Measurements from ENCODE around the gene DNAJB13. TPM values are rescaled to one million over a fixed set of nuclear protein-coding genes. Genes with fewer than 3 reads are reported as not detected.

DNAJB13 gene
- total and polyA plus RNA-seq, 9 donors: 0.36 to 23.3 (median 2.1) TPM; not detected in 2

DNA sequence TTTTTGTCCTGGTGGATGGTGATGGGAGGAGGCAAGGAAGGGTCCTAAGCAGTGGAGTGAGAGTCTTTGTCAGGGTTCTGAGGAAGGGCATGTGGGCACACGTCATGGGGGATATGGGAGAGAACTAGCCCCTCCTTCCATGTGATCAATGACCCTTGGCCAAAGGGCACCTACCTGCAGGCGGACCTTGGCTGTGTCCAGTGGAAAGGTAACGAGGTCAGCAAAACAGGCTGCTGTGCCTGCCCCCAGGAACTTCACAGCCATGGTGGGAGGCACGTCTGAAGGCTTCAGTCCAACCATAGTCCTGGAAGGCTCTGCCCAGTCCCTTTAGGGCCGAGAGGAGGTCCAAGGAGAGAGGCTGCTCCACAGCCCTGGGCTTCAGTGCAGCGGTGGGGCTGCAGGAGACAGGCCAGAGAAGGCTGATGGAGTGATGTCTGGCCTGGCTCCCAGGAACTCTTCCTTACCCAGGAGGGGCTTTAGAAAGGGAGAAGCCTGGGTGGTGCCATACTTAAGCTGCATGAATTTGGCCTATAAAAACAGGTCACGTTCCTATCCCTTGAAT is 56.0 kb downstream of the DNAJB13 start:
- no peak overlapping the region for H3K27ac ChIP-seq
- no peak for DNase-seq
- H3K9me3 ChIP-seq: no peaks in the 10 kb centered on the region
- 71 to 82% (median 76%) methylated on average over 7 of the region's 7 CpGs for WGBS, 3 donors
- no peaks in the 10 kb centered on the region for H3K36me3 ChIP-seq
- H3K4me1 ChIP-seq (ENCODE audit: insufficient read depth): no peaks in the 10 kb centered on the region
- no peaks in the 10 kb centered on the region for H3K27me3 ChIP-seq
- no peak overlapping the region for H3K4me3 ChIP-seq
- intact Hi-C loops (cut with DNase I): no loop called here
- TF ChIP-seq, protein P1, sequence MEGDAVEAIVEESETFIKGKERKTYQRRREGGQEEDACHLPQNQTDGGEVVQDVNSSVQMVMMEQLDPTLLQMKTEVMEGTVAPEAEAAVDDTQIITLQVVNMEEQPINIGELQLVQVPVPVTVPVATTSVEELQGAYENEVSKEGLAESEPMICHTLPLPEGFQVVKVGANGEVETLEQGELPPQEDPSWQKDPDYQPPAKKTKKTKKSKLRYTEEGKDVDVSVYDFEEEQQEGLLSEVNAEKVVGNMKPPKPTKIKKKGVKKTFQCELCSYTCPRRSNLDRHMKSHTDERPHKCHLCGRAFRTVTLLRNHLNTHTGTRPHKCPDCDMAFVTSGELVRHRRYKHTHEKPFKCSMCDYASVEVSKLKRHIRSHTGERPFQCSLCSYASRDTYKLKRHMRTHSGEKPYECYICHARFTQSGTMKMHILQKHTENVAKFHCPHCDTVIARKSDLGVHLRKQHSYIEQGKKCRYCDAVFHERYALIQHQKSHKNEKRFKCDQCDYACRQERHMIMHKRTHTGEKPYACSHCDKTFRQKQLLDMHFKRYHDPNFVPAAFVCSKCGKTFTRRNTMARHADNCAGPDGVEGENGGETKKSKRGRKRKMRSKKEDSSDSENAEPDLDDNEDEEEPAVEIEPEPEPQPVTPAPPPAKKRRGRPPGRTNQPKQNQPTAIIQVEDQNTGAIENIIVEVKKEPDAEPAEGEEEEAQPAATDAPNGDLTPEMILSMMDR (IDR thresholded peaks at IDR 0.05): no peak
- TF ChIP-seq EP300 (IDR thresholded peaks at IDR 0.05) (no peak), POLR2A (IDR thresholded peaks at IDR 0.05) (no peak)

DNA sequence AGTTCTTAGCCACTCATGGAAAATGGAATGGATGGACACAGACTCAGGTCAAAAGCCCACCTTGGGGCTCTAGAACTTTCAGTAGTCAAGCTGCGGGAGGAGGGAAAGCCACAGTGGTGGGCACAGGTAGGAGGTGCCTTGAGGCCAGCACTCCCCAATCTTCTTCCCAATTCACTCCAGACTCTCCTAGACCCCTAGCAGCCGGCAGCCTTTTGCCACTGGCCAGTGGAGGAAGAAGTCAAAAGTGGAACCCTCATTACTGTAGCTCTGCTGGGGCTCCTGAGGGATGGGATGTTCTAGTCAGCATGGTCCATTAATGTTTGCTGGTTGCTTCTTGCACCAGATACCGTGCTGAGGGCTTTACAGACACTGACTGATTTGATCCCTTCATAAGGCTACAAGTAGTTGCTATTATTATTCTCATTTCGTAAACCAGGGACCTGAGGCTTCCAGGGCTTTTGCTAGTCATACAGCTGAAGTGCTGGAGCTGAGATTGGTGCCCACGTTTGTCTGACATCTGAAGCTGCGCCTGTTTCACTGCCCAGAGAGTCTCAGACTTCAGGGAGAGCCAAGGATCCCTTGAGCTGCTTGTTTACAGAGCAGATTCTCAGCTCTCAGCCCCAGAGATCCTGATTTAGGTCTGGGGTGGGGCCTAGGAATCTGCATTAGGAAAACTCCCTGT is 57.0 kb downstream of the DNAJB13 start:
- intact Hi-C loops (cut with DNase I): no loop called here
- Histone ChIP-seq H3K36me3 (no peaks in the 10 kb centered on the region), H3K27me3 (no peaks in the 10 kb centered on the region), H3K4me1 (ENCODE audit: insufficient read depth) (no peaks in the 10 kb centered on the region), H3K27ac (no peak overlapping the region), H3K9me3 (no peaks in the 10 kb centered on the region), H3K4me3 (no peak overlapping the region)
- no peak for DNase-seq
- TF ChIP-seq POLR2A (IDR thresholded peaks at IDR 0.05) (no peak), EP300 (IDR thresholded peaks at IDR 0.05) (no peak)
- TF ChIP-seq, protein P1 (IDR thresholded peaks at IDR 0.05): no peak
- 85 to 91% (median 87%) methylated on average over 6 of the region's 6 CpGs for WGBS, 3 donors

DNA sequence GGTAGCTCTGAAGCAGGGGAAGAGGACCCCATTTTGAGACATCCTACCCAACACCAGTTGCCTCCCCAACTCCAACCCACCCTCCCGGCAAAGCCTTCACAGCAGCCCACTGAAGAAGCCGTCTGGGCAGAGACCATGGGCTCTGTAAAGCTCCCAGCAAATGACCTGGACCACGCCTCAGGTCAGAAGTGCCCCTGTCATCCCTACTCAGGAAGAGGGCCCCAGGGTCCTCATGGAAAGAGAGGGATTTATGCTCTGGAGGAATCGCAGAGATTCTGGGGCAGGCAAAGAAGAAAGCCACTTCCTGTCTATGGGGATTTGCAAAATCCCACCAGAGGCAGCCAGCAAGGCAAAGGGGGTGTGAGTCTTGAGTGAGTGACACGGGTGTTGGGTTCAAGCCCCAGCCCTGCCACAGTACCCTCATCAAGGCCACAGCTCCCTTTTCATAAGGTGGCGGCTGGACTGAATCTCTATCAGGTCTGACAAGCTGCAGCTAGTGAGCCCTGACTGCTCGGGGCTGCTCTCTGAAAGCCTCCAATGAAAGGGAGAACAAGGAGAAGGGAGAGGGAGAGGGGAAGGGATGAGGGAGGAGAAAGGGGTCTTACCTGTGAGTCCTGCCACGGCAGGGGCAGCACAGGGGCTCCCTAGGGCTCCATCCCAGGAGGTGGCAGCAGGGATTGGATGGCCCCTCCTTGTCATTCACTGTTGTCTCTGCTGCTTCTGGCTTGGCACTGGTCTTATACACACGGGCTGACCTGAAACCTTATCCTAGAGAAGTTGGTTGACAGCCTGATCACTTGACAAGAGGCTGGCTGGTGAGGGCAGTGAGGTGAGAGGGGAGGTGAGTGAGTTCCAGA is 57.8 kb downstream of the DNAJB13 start, which contains the start of gene UCP3:
Gene UCP3, minus strand, starts transcription at position 713 of the 857 bp plus-strand sequence. CDS start 2,043 bp downstream, outside the sequence.
- intact Hi-C loops (cut with DNase I): no loop called here
- no peaks in the 10 kb centered on the region for H3K4me1 ChIP-seq (ENCODE audit: insufficient read depth)
- no peak for DNase-seq
- 73 to 77% (median 74%) methylated on average over 9 of the region's 9 CpGs for WGBS, 3 donors
- H3K27me3 ChIP-seq: no peaks in the 10 kb centered on the region
- H3K27ac ChIP-seq: no peak within 1 kb of the TSS
- no peaks in the 10 kb centered on the region for H3K36me3 ChIP-seq
- TF ChIP-seq POLR2A (IDR thresholded peaks at IDR 0.05) (no peak), EP300 (IDR thresholded peaks at IDR 0.05) (no peak)
- TF ChIP-seq, protein P1 (IDR thresholded peaks at IDR 0.05): no peak
- no peak within 1 kb of the TSS for H3K4me3 ChIP-seq
- no peaks in the 10 kb centered on the region for H3K9me3 ChIP-seq

DNA sequence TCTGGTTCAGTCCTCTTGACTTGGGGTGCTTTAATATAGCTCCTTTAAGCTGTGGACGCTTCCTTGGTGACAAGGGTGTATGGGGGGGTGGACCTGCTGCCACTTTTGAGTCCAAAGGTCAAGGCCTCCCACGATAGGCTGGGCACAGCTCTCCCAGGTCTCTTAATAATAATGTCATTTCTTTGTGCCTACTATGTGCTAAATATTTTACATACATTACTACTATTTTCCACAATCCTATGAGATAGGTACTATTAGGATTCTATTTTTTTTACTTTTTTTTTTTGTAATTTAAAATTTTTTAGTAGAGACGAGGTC is 58.4 kb downstream of the DNAJB13 start:
- no peaks in the 10 kb centered on the region for H3K36me3 ChIP-seq
- intact Hi-C loops (cut with DNase I): no loop called here
- H3K4me3 ChIP-seq: no peak overlapping the region
- no peaks in the 10 kb centered on the region for H3K4me1 ChIP-seq (ENCODE audit: insufficient read depth)
- WGBS, 3 donors: 79 to 85% (median 83%) methylated on average over 3 of the region's 3 CpGs
- TF ChIP-seq, protein P1 (IDR thresholded peaks at IDR 0.05): no peak
- no peak for TF ChIP-seq EP300 (IDR thresholded peaks at IDR 0.05)
- TF ChIP-seq POLR2A (IDR thresholded peaks at IDR 0.05): no peak
- no peaks in the 10 kb centered on the region for H3K27me3 ChIP-seq
- H3K27ac ChIP-seq: no peak overlapping the region
- no peaks in the 10 kb centered on the region for H3K9me3 ChIP-seq
- no peak for DNase-seq
